Measurements from ENCODE around the gene RNU6-1. TPM values are rescaled to one million over a fixed set of nuclear protein-coding genes. Genes with fewer than 3 reads are reported as not detected.
A peak's percentile ranks its signal among the peaks of the same experiment; 100 is the strongest.

Gene RNU6-1
- total and polyA plus RNA-seq, 2 donors (not counting 3 experiments of a cell fraction or from before 2014, with no cell fraction given) = not detected

- dilution Hi-C loops (cut with MboI; ENCODE audit: extremely low pct_ligation_motif_present, low sequenced_read_pairs) = no loop called here
- no peaks in the 10 kb centered on the region for H3K36me3 ChIP-seq (ENCODE audit: control insufficient read depth in 2 of 2, extremely low read depth in 1 of 2, insufficient read depth in 2 of 2, low read length in 2 of 2)
- CTCF ChIA-PET = no interaction called here
- H4K20me1 ChIP-seq (replicated peaks; ENCODE audit: control insufficient read depth, extremely low read depth, insufficient read depth, low read length) = no peaks in the 10 kb centered on the region
- no peak overlapping the region for H3K27ac ChIP-seq (ENCODE audit: insufficient read depth, low read depth, low read length)
- no peak overlapping the region for H3K4me3 ChIP-seq (replicated peaks in 1 of 3; ENCODE audit: insufficient read depth in 1 of 3, low read depth in 1 of 3, low read length in 3 of 3)
- TF ChIP-seq GATA2 (IDR thresholded peaks at IDR 0.05; ENCODE audit: insufficient read depth, insufficient read length, low read depth, low read length) (no peak), JUN (IDR thresholded peaks at IDR 0.05; ENCODE audit: borderline replicate concordance, insufficient read depth, insufficient read length, low read depth) (no peak), POLR2AphosphoS5 (IDR thresholded peaks at IDR 0.05; ENCODE audit: insufficient read depth, low read depth, low read length) (no peak), MYC (IDR thresholded peaks at IDR 0.05; ENCODE audit: low read depth, low read length) (no peak)
- peaks cover 7% of the 10 kb centered on the region for H3K4me1 ChIP-seq (ENCODE audit: control insufficient read depth, extremely low read depth, insufficient read depth, low read length)
- H3K9me3 ChIP-seq (replicated peaks; ENCODE audit: control insufficient read depth, insufficient read depth, low read length) = no peaks in the 10 kb centered on the region
- DNase-seq (ENCODE audit: low read depth, low spot score) = peak; percentile 20
- no peak overlapping the region for H3K9ac ChIP-seq (replicated peaks; ENCODE audit: extremely low read depth, insufficient read depth, low read length)
- H3K9me1 ChIP-seq (replicated peaks; ENCODE audit: control insufficient read depth, extremely low read depth, insufficient read depth, low read length) = no peaks in the 10 kb centered on the region
- no peaks in the 10 kb centered on the region for H3K79me2 ChIP-seq (ENCODE audit: control insufficient read depth, insufficient read depth, low read length)
- no peak overlapping the region for H3K4me2 ChIP-seq (ENCODE audit: insufficient read depth, low read length)
- no peaks in the 10 kb centered on the region for H3K27me3 ChIP-seq (ENCODE audit: control insufficient read depth in 2 of 2, insufficient read depth in 2 of 2, low read length in 2 of 2)
- intact Hi-C loops (cut with micrococcal nuclease) = no loop called here
- no peak for FAIRE-seq
- BruUV-seq (replicated peaks) = no TSS peak
- no peak overlapping the region for H2AFZ ChIP-seq (ENCODE audit: low read depth, low read length)
- POLR2A ChIA-PET = no interaction called here
Measured at GRCh38 chr15:67792250-67792942, 47.4 kb downstream of the RNU6-1 start.

- no peak overlapping the region for H3K9ac ChIP-seq (replicated peaks; ENCODE audit: extremely low read depth, insufficient read depth, low read length)
- no peak overlapping the region for H3K4me3 ChIP-seq (replicated peaks in 1 of 3; ENCODE audit: insufficient read depth in 1 of 3, low read depth in 1 of 3, low read length in 3 of 3)
- no peaks in the 10 kb centered on the region for H3K36me3 ChIP-seq (ENCODE audit: control insufficient read depth in 2 of 2, extremely low read depth in 1 of 2, insufficient read depth in 2 of 2, low read length in 2 of 2)
- no peaks in the 10 kb centered on the region for H3K4me1 ChIP-seq (ENCODE audit: control insufficient read depth, extremely low read depth, insufficient read depth, low read length)
- DNase-seq (ENCODE audit: low read depth, low spot score) (no peak), FAIRE-seq (no peak)
- intact Hi-C loops (cut with micrococcal nuclease) = no loop called here
- no peaks in the 10 kb centered on the region for H4K20me1 ChIP-seq (replicated peaks; ENCODE audit: control insufficient read depth, extremely low read depth, insufficient read depth, low read length)
- H3K4me2 ChIP-seq (ENCODE audit: insufficient read depth, low read length) = no peak overlapping the region
- no peak overlapping the region for H2AFZ ChIP-seq (ENCODE audit: low read depth, low read length)
- TF ChIP-seq JUN (IDR thresholded peaks at IDR 0.05; ENCODE audit: borderline replicate concordance, insufficient read depth, insufficient read length, low read depth) (no peak), POLR2A (IDR thresholded peaks at IDR 0.05; ENCODE audit: low read depth, low read length) (no peak), MAX (IDR thresholded peaks at IDR 0.05; ENCODE audit: insufficient read depth, insufficient read length) (no peak), GATA2 (IDR thresholded peaks at IDR 0.05; ENCODE audit: insufficient read depth, insufficient read length, low read depth, low read length) (no peak), MYC (IDR thresholded peaks at IDR 0.05; ENCODE audit: low read depth, low read length) (no peak), EZH2 (IDR thresholded peaks at IDR 0.05; ENCODE audit: borderline replicate concordance, low read depth, low read length, severe bottlenecking) (no peak), POLR2AphosphoS5 (IDR thresholded peaks at IDR 0.05; ENCODE audit: insufficient read depth, low read depth, low read length) (no peak), FOS (IDR thresholded peaks at IDR 0.05; ENCODE audit: borderline replicate concordance, insufficient read depth, low read length) (no peak), CTCF (IDR thresholded peaks at IDR 0.05; ENCODE audit: extremely low read depth in 1 of 2, insufficient read depth in 1 of 2, low read depth in 1 of 2, low read length in 2 of 2) (no peak)
- BruUV-seq (replicated peaks) = no TSS peak
- ChIA-PET POLR2A (no interaction called here), CTCF (no interaction called here)
- H3K27me3 ChIP-seq (ENCODE audit: control insufficient read depth in 2 of 2, insufficient read depth in 2 of 2, low read length in 2 of 2) = no peaks in the 10 kb centered on the region
- no peaks in the 10 kb centered on the region for H3K9me3 ChIP-seq (replicated peaks; ENCODE audit: control insufficient read depth, insufficient read depth, low read length)
- dilution Hi-C loops (cut with MboI; ENCODE audit: extremely low pct_ligation_motif_present, low sequenced_read_pairs) = no loop called here
- no peaks in the 10 kb centered on the region for H3K79me2 ChIP-seq (ENCODE audit: control insufficient read depth, insufficient read depth, low read length)
- H3K27ac ChIP-seq (ENCODE audit: insufficient read depth, low read depth, low read length) = no peak overlapping the region
- H3K9me1 ChIP-seq (replicated peaks; ENCODE audit: control insufficient read depth, extremely low read depth, insufficient read depth, low read length) = no peaks in the 10 kb centered on the region
Measured at GRCh38 chr15:67790610-67791319, 49.1 kb downstream of the RNU6-1 start.

Measured in endothelial cell of umbilical vein (primary cell).